ENCODE data around the gene BAZ1A. TPM values are rescaled to one million over a fixed set of nuclear protein-coding genes. Genes with fewer than 3 reads are reported as not detected.

BAZ1A gene
- total and polyA plus RNA-seq, 9 of the 15 experiments (the other 6 are each of a cell fraction or from before 2014, with no cell fraction given), result 22.0 to 71.2 (median 39.1) TPM

DNA sequence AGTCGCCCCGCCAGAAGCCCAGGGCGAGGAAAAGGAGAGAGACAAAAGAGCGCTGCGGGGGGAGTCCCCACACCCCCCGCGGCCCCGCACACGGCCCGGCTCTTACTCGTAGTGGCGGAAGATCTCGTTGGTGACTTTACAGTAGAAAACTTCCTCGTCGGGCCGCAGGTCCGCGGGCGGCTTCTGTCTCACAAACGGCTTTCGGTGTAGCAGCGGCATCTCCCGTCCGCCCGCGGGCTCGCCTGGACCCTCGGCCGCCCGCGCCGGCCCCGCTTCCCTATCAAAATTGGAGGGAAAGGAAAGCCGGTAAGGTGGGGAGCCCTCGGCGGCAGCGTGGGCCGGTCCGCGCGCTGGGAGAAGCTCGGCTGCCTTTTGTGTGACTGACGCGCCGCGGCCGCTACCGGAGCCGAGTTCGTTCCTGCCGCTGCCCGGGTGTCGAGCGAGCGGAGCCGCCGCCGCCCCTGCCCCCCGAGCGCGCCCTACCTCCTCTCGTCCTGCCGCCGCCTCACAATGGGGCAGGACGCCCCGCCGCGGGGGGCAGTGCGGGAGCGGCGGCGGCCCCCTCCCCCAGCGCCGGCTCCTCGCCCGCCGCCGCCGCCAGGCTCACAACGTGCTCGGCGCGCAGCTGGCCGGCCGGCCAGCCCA, 652 bp downstream of the BAZ1A start (continued):
- TF ChIP-seq CXXC5 (CRISPR knock-in tag; IDR thresholded peaks at IDR 0.05) (peak; percentile 74), TRIM24 (IDR thresholded peaks at IDR 0.05) (no peak), GABPA (tag; conservative IDR thresholded peaks at IDR 0.05; ENCODE audit: low read depth) (no peak), MEF2D (tag; conservative IDR thresholded peaks at IDR 0.05; ENCODE audit: low read depth) (no peak), MXI1 (IDR thresholded peaks at IDR 0.05; ENCODE audit: low read depth, low read length) (no peak), IFI16 (CRISPR knock-in tag; IDR thresholded peaks at IDR 0.05) (no peak), HOXB6 (CRISPR knock-in tag; IDR thresholded peaks at IDR 0.05; ENCODE audit: borderline replicate concordance) (no peak), MCM3 (IDR thresholded peaks at IDR 0.05) (no peak), ZNF140 (CRISPR knock-in tag; IDR thresholded peaks at IDR 0.05) (no peak), NFXL1 (CRISPR knock-in tag; IDR thresholded peaks at IDR 0.05) (no peak), ZNF431 (CRISPR knock-in tag; IDR thresholded peaks at IDR 0.05) (no peak), HMGN3 (IDR thresholded peaks at IDR 0.05; ENCODE audit: borderline replicate concordance, extremely low read depth, insufficient read length, low read depth, low read length) (peak; percentile 23), ARID2 (IDR thresholded peaks at IDR 0.05) (no peak), NFRKB (IDR thresholded peaks at IDR 0.05; ENCODE audit: low read depth) (no peak), RBBP5 (IDR thresholded peaks at IDR 0.05; ENCODE audit: borderline replicate concordance, insufficient read depth, low read length, poor library complexity, severe bottlenecking) (peak; percentile 39), TARDBP (IDR thresholded peaks at IDR 0.05) (no peak), XRCC3 (IDR thresholded peaks at IDR 0.05) (no peak), ZBTB7A (IDR thresholded peaks at IDR 0.05; ENCODE audit: borderline replicate concordance, control insufficient read depth, low read depth, low read length) (peak; percentile 66; the same call in 1 of the 2 replicates), SLC30A9 (CRISPR knock-in tag; IDR thresholded peaks at IDR 0.05) (no peak), SIN3B (IDR thresholded peaks at IDR 0.05; ENCODE audit: low read depth) (0 out of 2 replicates have a peak, but pooled peaks have one; percentile 19)
